ENCODE results near the gene SLC7A7.

The SLC7A7 gene

GRCh38 chr14:22776215-22776614 lies 39.0 kb downstream of the SLC7A7 start:
- no peaks in the 10 kb centered on the region for H3K9me2 ChIP-seq (replicated peaks; ENCODE audit: low read depth, low read length)
- H3K36me3 ChIP-seq (ENCODE audit: insufficient read depth, low read length) = peaks cover 7% of the 10 kb centered on the region; the same call in 1 of the 2 replicates
- TF ChIP-seq CTCF (conservative IDR thresholded peaks at IDR 0.05; ENCODE audit: low read length) (no peak), EZH2phosphoT487 (IDR thresholded peaks at IDR 0.05; ENCODE audit: borderline replicate concordance) (no peak)
- no peaks in the 10 kb centered on the region for H3K4me1 ChIP-seq (ENCODE audit: insufficient read depth, low read length, poor library complexity, severe bottlenecking)
- H3F3A ChIP-seq (ENCODE audit: low read depth) = no peaks in the 10 kb centered on the region
- no peaks in the 10 kb centered on the region for H4K20me1 ChIP-seq (ENCODE audit: insufficient read depth, low read length, poor library complexity, severe bottlenecking)
- no peak overlapping the region for H3K9ac ChIP-seq (ENCODE audit: low read depth, low read length, poor library complexity, severe bottlenecking)
- H3K79me2 ChIP-seq (ENCODE audit: insufficient read depth, low read length) = no peaks in the 10 kb centered on the region
- no peak overlapping the region for H2AFZ ChIP-seq (ENCODE audit: low read length)
- no peaks in the 10 kb centered on the region for H3K9me3 ChIP-seq (ENCODE audit: insufficient read depth, low read depth, low read length)
- H3K27me3 ChIP-seq (ENCODE audit: insufficient read depth, low read length, poor library complexity, severe bottlenecking) = no peaks in the 10 kb centered on the region
- no peak overlapping the region for H3K4me3 ChIP-seq (ENCODE audit: low read length, poor library complexity, severe bottlenecking)
- H3K4me2 ChIP-seq (ENCODE audit: low read depth, low read length, poor library complexity, severe bottlenecking) = no peak overlapping the region

- Histone ChIP-seq H3K4me2 (ENCODE audit: low read depth, low read length, poor library complexity, severe bottlenecking) (no peak overlapping the region), H3K9me3 (ENCODE audit: insufficient read depth, low read depth, low read length) (no peaks in the 10 kb centered on the region), H3K27me3 (ENCODE audit: insufficient read depth, low read length, poor library complexity, severe bottlenecking) (no peaks in the 10 kb centered on the region), H4K20me1 (ENCODE audit: insufficient read depth, low read length, poor library complexity, severe bottlenecking) (no peaks in the 10 kb centered on the region), H3K36me3 (ENCODE audit: insufficient read depth, low read length) (peaks cover 28% of the 10 kb centered on the region; the same call in 1 of the 2 replicates), H3F3A (ENCODE audit: low read depth) (no peaks in the 10 kb centered on the region), H3K4me1 (ENCODE audit: insufficient read depth, low read length, poor library complexity, severe bottlenecking) (no peaks in the 10 kb centered on the region), H3K4me3 (ENCODE audit: low read length, poor library complexity, severe bottlenecking) (no peak overlapping the region), H3K9me2 (replicated peaks; ENCODE audit: low read depth, low read length) (no peaks in the 10 kb centered on the region), H3K79me2 (ENCODE audit: insufficient read depth, low read length) (no peaks in the 10 kb centered on the region; the same call in 1 of the 2 replicates), H2AFZ (ENCODE audit: low read length) (no peak overlapping the region), H3K9ac (ENCODE audit: low read depth, low read length, poor library complexity, severe bottlenecking) (no peak overlapping the region)
- TF ChIP-seq CTCF (conservative IDR thresholded peaks at IDR 0.05; ENCODE audit: low read length) = no peak
- no peak for TF ChIP-seq EZH2phosphoT487 (IDR thresholded peaks at IDR 0.05; ENCODE audit: borderline replicate concordance)
These were observed 41.1 kb downstream of the SLC7A7 start for GRCh38 chr14:22774011-22774706.

GRCh38 chr14:22773162-22774010 lies 41.8 kb downstream of the SLC7A7 start:
- H4K20me1 ChIP-seq (ENCODE audit: insufficient read depth, low read length, poor library complexity, severe bottlenecking) = no peaks in the 10 kb centered on the region
- H3F3A ChIP-seq (ENCODE audit: low read depth) = no peaks in the 10 kb centered on the region
- no peaks in the 10 kb centered on the region for H3K27me3 ChIP-seq (ENCODE audit: insufficient read depth, low read length, poor library complexity, severe bottlenecking)
- H3K9ac ChIP-seq (ENCODE audit: low read depth, low read length, poor library complexity, severe bottlenecking) = no peak overlapping the region
- no peak overlapping the region for H3K4me3 ChIP-seq (ENCODE audit: low read length, poor library complexity, severe bottlenecking)
- no peak for TF ChIP-seq CTCF (conservative IDR thresholded peaks at IDR 0.05; ENCODE audit: low read length)
- no peak for TF ChIP-seq EZH2phosphoT487 (IDR thresholded peaks at IDR 0.05; ENCODE audit: borderline replicate concordance)
- H3K9me3 ChIP-seq (ENCODE audit: insufficient read depth, low read depth, low read length) = no peaks in the 10 kb centered on the region
- H3K4me2 ChIP-seq (ENCODE audit: low read depth, low read length, poor library complexity, severe bottlenecking) = no peak overlapping the region
- peaks cover 3% of the 10 kb centered on the region for H3K4me1 ChIP-seq (ENCODE audit: insufficient read depth, low read length, poor library complexity, severe bottlenecking)
- peaks cover 28% of the 10 kb centered on the region; the same call in 1 of the 2 replicates for H3K36me3 ChIP-seq (ENCODE audit: insufficient read depth, low read length)
- no peak overlapping the region for H2AFZ ChIP-seq (ENCODE audit: low read length)
- peaks cover 2% of the 10 kb centered on the region for H3K79me2 ChIP-seq (ENCODE audit: insufficient read depth, low read length)
- no peaks in the 10 kb centered on the region for H3K9me2 ChIP-seq (replicated peaks; ENCODE audit: low read depth, low read length)

Data from Loucy (cell line).